HG02840 (cell line): ENCODE data around the gene RACGAP1.

Experiments
- ATAC-seq: cut with Tn5 transposase; IDR thresholded peaks from one replicate; pipeline ENCODE4 v1.9.1; 2021; ENCODE audit warnings: mild to moderate bottlenecking, moderate library complexity, moderate number of reproducible peaks; ENCODE audit not compliant: unreplicated experiment, low FRiP score

RACGAP1 gene

GRCh38 chr12:49957570-49957967 is 67.7 kb downstream of the RACGAP1 start:
- no peak for ATAC-seq

DNA sequence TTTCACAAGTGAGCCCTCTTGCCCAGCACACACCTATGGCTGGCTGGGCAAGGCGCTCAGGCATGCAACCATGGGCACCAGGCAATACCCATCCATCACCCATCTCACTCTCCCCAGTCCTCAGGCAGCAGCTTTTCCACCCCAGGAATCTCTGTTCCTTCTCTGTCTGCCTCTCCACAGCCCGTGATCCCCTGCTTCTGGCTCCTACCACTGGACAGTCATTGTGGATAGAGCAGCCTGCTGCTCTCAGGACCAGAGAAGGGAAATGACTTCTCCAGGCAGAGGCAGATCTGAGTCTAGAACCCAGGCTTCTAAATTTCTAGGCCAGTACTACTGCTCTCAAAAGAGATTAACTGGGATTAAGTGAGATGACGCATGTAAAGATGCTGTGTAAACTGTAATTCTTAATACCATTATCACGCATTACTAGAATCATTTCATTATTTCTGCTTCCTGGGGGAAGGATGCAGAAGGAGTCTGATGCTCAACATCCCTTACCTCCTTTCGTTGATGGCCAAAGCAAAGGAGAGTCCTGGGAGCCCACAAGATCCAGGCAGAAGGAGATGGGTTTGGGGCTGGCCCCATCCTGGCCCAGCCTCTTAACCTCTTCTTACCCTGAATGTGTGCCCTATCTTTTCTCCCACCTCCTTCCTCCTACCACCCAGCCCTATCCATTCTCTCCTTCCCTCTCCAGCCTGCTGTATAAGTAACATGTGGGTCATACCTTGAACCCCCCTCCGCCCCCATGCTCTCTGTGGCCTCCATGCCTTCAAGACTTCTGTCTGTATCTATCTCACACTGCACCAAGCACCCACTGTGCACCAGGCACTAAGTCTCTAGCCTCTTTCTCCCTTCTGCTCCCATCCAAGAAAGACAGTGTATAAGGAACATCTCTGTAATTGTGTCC is 68.4 kb downstream of the RACGAP1 start:
- ATAC-seq, result no peak

DNA sequence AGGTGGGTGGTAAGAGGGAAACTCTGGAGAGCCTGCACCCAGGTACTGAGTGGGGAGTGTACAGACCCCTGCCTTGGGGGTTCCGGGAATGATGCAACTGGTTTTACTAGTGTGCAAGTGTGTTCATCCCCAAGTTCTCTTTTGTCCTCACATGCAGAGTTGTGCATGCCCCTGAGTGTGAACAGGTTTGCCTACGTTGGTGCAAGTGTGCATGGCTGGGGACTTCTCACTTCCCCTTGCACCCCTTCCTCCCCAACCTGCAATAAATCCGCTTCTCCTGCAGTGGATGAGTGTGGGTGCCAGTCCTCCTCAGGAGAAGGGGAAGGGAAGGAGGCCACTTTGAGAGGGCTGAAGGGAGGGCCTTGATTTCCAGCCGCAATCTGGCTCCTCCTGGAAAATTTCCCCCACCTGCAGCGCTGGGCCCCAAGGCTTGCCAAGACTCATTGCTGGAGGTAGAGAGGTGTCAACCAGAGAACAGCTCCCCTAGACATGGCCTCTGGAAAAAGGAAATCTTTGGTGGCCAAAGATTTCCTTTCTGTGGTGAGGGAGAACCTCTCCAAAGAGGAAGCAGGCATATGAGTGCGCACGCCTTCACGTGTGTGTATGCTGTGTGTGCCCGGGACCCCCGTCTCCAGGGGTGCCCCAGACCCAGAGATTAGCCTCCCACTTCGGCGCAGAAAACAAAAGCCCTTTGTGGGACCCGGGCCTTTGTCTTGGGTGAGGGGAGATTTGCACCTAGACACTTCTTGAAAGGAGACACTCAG is 69.2 kb downstream of the RACGAP1 start:
- no peak for ATAC-seq

- no peak for ATAC-seq
Observed at GRCh38 chr12:49954863-49955830, 70.1 kb downstream of the RACGAP1 start.

DNA sequence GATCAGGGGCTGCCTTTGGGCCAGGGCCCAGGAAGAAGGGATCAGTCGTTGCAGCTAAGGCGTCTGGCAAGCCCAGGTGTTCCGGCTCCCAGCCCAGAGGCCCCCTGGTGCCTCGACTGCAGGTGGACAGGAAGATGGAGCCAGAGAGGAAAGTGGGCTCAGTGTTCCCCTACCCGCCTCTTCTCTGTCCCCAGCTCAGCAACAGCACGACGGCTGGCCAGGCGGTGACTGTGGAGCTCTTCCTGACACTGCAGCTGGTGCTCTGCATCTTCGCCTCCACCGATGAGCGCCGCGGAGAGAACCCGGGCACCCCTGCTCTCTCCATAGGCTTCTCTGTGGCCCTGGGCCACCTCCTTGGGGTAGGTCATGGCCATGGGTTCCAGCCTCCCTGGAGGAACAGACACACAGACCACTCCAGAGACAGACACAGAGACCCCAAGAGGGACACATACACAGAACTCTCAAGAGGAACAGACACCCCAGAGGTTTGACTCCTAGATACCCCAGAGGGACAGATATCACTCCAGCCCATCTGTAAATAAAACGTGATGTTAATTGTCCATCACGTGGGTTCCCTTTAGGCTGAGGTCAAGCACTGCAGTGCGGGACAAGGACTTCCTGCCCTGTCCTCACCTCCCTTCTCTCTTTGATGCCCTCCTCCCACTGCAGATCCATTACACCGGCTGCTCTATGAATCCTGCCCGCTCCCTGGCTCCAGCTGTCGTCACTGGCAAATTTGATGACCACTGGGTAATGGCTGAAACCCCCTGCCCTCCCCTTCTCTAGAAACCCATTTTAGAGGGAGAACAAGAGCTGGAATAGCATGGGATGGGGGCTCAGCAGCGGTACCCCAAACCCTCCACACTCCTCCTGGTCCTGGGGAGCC is 71.1 kb downstream of the RACGAP1 start:
- no peak for ATAC-seq

DNA sequence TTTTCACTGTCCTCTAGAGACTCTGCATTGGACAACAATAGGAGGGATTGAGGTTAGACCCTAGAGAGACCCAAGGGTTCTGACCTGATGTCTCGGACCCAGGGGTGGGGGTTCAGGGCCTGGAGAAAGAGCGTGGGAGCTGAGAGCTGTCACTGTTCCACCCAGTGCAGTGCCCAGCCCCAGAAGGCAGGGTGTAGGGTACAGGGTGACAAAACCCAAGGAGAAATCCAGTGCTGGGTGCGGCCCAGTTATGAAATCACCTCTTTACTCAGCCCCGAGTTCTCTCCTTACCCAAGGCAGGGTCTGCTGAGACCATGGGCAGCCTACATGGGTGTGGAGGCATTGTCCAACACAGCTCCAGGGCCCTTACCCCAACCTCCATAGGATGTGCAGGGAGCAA is 72.1 kb downstream of the RACGAP1 start:
- no peak for ATAC-seq

- no peak for ATAC-seq
Observed at GRCh38 chr12:49952391-49953055, 72.8 kb downstream of the RACGAP1 start.

GRCh38 chr12:49951411-49952240 is 73.7 kb downstream of the RACGAP1 start:
- no peak for ATAC-seq

GRCh38 chr12:49950273-49951251 is 74.7 kb downstream of the RACGAP1 start, which contains the start of gene AQP2:
Gene AQP2, plus strand, starts transcription at chr12:49950737. Its CDS starts 94 bp downstream, at chr12:49950831.
- ATAC-seq, result no peak

DNA sequence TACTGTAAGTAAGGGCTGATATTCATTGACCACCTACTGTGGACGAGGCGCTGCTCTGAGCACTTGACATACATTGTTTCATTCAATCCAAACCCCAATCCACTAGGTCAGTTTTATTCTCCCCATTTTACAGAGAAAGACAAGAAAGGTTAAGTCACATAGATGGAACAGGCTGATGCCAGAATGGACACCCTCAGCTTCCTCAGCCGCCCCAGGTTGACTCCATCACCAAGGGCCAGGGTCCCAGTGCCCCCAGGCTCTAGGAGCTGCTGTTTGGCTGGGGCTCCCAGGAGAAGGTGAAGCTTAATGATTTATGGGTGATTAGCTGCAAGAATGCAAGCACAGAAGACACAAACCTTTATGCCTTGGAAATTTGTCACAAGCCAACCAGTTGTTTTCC is 75.4 kb downstream of the RACGAP1 start:
- no peak for ATAC-seq

DNA sequence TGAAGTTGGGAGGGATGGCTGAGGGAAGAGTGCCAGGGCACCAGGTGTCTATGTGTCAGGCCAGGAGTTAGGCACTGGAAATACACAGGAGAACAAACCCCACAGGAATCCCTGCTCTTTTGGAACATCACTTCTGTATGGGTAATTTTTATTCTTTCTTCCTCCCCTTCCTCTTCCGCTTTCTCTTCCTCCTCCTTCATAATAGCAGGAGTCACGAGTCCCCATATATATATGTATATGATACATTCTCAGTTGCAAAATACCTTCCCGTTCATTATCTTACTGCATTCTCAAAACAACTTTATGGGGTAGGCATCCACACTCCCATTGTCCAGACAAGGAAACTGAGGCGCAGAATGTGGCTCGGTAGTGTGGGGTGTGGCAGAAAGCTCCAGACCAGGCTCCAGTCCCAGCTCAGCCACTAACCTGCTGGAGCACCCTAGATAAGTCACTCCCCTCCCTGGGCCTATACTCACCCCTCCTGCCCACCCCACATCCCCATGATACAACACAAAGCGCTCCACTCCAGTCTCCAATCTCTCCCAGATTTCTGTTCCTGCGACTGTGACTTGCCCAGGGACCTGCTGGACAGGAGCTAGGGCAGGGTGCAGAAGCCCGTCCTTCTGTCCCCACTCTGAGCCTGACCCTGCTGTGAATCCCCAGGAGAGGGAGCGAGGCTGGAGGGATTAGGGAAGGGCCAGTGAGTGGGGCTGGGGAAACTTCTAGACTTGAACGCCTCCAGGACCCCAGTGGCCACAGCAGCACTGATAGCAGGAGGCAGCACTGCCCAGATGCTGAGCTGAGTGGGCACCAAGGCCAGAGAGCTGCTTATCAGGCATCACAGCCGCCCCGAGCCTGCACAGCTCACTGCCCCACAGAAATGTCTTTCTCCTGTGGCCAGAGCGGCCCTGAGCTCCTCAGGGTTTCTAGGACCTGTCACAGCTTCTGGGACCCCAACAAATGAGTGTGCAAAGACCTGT is 76.1 kb downstream of the RACGAP1 start:
- ATAC-seq, result no peak

DNA sequence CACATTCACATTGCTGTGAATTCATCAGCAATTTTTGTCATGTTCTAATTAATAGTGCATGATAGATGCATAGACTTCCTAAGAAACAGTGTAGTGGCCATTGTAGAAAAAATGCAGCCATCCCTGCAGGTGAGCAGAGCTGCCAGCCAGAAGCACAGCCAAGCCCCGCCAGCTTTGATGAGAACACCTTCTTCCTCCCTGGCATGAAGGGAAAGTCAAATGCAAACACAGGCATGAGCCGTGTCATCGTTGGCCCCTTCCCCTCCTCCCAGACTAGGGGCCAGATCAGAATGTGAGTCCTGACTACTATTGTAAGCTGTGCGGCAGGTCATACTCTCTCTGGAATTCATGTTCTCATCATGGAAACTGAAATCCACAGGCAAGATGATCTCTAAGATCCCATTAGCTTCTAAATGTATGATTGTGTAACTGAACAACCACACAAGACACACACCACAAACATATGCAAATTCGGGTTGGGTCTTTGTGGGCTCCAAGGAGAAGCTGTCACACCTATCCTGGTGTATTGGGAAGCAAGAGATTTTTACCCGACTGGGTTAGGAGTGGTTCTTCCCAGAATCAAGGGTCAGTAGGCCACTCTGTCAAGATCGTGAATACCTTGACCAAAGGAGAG is 77.6 kb downstream of the RACGAP1 start:
- no peak for ATAC-seq

- ATAC-seq, result no peak
Observed at GRCh38 chr12:49946497-49946896, 78.8 kb downstream of the RACGAP1 start.

DNA sequence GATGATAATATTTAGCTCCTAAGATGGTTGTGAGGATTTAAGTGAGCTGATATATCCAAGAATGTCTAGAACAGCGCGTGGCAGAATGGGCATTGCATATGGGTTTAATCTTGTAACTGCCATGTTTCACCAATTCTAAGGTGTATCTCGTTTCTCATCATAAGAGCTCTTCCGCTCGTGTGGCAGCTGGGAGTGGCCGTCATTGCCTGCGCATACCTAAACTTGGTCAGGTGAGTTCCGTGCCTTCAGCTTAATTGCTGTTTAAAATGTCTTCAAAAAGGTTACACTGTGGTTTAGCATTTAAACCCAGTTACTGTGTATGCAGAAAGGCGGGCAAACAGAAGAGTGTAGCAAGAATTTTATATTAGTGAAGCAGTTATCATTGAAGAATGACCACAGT is 79.2 kb downstream of the RACGAP1 start:
- ATAC-seq, result no peak

GRCh38 chr12:49945394-49946080 is 79.8 kb downstream of the RACGAP1 start:
- ATAC-seq, result no peak
